ENCODE measurements around the gene CEP290. TPM values are rescaled to one million over a fixed set of nuclear protein-coding genes. Genes with fewer than 3 reads are reported as not detected.

CEP290 gene
- total RNA-seq, 1 donor from 2014 or later, result 27.5 TPM

DNA sequence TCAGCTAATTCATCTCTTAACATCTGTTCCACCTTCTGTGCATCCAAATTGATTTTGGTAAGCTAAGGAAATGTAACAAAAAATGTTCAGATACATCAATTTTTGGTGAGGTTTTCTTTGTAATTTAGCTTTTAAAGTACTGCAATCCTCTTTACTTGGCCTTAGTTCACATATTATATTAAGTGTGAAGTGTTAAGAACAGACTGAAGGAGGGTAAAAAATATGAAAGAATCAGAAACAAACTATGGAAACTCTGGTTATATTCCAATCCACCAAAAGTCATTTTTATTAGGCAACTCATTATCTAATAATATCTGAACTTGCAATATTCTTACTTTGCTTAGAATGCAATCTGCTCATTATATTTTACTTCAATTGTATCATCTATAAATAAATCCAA is 49.1 kb downstream of the CEP290 start:
- Mint-ChIP-seq H3K27me3 (ENCODE audit: low read depth) (no peaks in the 10 kb centered on the region), H3K9me3 (no peaks in the 10 kb centered on the region), H3K4me3 (no peak overlapping the region), H3K36me3 (ENCODE audit: low read depth) (peaks cover 8% of the 10 kb centered on the region), H3K27ac (ENCODE audit: unreplicated experiment) (no peak overlapping the region), H3K4me1 (no peaks in the 10 kb centered on the region)
- TF ChIP-seq, protein P1, sequence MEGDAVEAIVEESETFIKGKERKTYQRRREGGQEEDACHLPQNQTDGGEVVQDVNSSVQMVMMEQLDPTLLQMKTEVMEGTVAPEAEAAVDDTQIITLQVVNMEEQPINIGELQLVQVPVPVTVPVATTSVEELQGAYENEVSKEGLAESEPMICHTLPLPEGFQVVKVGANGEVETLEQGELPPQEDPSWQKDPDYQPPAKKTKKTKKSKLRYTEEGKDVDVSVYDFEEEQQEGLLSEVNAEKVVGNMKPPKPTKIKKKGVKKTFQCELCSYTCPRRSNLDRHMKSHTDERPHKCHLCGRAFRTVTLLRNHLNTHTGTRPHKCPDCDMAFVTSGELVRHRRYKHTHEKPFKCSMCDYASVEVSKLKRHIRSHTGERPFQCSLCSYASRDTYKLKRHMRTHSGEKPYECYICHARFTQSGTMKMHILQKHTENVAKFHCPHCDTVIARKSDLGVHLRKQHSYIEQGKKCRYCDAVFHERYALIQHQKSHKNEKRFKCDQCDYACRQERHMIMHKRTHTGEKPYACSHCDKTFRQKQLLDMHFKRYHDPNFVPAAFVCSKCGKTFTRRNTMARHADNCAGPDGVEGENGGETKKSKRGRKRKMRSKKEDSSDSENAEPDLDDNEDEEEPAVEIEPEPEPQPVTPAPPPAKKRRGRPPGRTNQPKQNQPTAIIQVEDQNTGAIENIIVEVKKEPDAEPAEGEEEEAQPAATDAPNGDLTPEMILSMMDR (conservative IDR thresholded peaks at IDR 0.05), result no peak
- no peak for DNase-seq (ENCODE audit: low read depth, low spot score)

DNA sequence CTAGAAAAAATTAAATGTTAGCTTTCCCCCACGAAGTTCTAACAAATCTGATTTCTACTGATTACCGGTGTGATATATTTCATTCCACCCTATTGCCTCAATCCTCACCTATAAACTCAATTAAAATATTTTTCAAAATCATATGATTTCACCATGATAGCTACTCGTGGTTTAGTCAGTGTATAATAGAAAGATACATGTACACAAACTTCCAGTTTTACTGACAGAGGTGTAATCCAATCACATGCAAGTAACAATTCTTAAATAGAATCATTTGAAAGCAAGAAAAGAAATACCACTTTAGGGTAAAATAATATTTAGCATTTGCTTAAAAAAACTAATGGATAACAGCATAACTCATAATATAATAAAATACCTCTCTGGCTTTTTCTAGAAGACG is 57.7 kb downstream of the CEP290 start:
- peaks cover 10% of the 10 kb centered on the region for H3K36me3 Mint-ChIP-seq (ENCODE audit: low read depth)
- no peaks in the 10 kb centered on the region for H3K9me3 Mint-ChIP-seq
- TF ChIP-seq, protein P1 (conservative IDR thresholded peaks at IDR 0.05), result no peak
- DNase-seq (ENCODE audit: low read depth, low spot score), result no peak
- H3K4me1 Mint-ChIP-seq, result no peaks in the 10 kb centered on the region
- no peaks in the 10 kb centered on the region for H3K27me3 Mint-ChIP-seq (ENCODE audit: low read depth)
- H3K27ac Mint-ChIP-seq (ENCODE audit: unreplicated experiment), result no peak overlapping the region
- H3K4me3 Mint-ChIP-seq, result no peak overlapping the region

DNA sequence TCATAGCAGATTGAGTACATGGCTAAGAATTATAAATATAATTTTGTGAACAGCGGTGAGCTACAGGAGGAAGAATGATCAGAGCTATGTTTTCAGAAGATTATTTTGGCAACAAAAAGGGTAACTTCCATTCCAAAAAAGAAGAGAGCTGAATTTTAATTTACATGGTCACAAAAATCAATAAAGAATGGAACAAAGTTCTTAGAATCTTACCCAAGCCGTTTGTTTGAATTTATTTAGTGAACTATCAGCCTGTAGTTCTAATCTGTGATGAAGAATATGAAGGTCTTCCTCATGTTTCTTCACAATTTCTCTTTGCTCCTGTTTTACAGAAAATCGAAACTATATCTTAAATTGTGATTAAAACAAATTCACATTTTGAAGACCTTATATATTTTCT is 58.3 kb downstream of the CEP290 start:
- no peak overlapping the region for H3K4me3 Mint-ChIP-seq
- H3K27ac Mint-ChIP-seq (ENCODE audit: unreplicated experiment), result no peak overlapping the region
- TF ChIP-seq, protein P1 (conservative IDR thresholded peaks at IDR 0.05), result no peak
- no peaks in the 10 kb centered on the region for H3K27me3 Mint-ChIP-seq (ENCODE audit: low read depth)
- H3K4me1 Mint-ChIP-seq, result no peaks in the 10 kb centered on the region
- DNase-seq (ENCODE audit: low read depth, low spot score), result no peak
- peaks cover 6% of the 10 kb centered on the region for H3K36me3 Mint-ChIP-seq (ENCODE audit: low read depth)
- H3K9me3 Mint-ChIP-seq, result no peaks in the 10 kb centered on the region

DNA sequence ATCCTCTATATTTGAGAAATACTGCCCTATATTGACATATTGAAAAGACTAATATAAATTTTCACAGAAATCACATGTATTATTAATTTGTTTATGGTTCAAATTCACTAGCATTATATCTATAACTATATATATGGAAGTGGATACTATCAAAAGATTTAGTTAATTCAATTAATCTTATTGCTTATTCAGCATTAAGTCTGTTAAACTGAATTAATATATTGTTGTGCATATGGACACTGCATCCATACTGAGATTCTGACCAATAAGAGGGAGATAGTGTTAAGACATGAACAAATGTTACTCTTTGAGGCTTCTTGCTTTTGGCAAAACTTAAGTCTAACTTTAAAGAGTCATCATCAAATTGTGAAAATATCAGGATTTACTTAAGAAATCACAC is 60.6 kb downstream of the CEP290 start:
- H3K27me3 Mint-ChIP-seq (ENCODE audit: low read depth), result no peaks in the 10 kb centered on the region
- TF ChIP-seq, protein P1 (conservative IDR thresholded peaks at IDR 0.05), result no peak
- no peak overlapping the region for H3K4me3 Mint-ChIP-seq
- no peaks in the 10 kb centered on the region for H3K36me3 Mint-ChIP-seq (ENCODE audit: low read depth)
- DNase-seq (ENCODE audit: low read depth, low spot score), result no peak
- H3K9me3 Mint-ChIP-seq, result no peaks in the 10 kb centered on the region
- no peak overlapping the region for H3K27ac Mint-ChIP-seq (ENCODE audit: unreplicated experiment)
- no peaks in the 10 kb centered on the region for H3K4me1 Mint-ChIP-seq

DNA sequence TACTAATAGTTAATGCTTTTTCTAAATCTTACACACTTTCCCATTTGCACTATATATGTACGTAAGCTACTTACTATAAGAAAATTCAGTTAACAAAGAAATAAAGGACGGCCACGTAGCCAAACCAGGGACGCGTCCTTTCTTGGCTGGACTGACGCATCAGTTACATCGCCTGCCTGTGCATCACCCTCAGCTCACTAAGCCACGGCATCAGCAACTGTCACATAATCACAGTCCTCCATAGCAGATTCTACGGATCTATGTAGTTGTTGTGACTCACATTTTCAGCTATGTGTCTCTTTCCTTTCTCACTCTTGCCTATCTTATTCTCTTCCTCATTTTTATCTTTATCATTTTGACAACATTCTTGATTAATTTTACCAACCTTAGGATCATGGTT is 74.6 kb downstream of the CEP290 start:
- no peak overlapping the region for H3K27ac Mint-ChIP-seq (ENCODE audit: unreplicated experiment)
- H3K9me3 Mint-ChIP-seq, result no peaks in the 10 kb centered on the region
- H3K4me3 Mint-ChIP-seq, result no peak overlapping the region
- DNase-seq (ENCODE audit: low read depth, low spot score), result no peak
- H3K36me3 Mint-ChIP-seq (ENCODE audit: low read depth), result peaks cover 16% of the 10 kb centered on the region
- H3K27me3 Mint-ChIP-seq (ENCODE audit: low read depth), result no peaks in the 10 kb centered on the region
- H3K4me1 Mint-ChIP-seq, result no peaks in the 10 kb centered on the region
- TF ChIP-seq, protein P1 (conservative IDR thresholded peaks at IDR 0.05), result no peak

DNA sequence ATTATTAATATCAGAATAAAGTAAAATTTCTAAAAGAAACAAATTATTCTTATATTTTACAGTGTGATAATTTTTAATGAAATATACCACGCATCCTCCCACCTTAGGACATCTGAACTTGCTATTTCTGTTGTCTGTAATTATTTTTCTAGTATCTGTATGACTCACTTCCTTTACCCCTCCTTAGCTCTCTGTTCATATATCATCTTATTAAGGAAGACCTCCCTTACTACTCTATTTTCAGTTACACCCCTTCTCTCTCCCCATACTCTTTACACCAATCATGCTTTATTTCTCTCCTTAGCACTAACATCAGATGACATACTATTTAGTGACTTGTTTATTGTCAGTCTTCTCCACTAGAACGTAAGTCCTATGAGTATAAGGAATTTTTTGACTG is 78.5 kb downstream of the CEP290 start:
- no peaks in the 10 kb centered on the region for H3K9me3 Mint-ChIP-seq
- TF ChIP-seq, protein P1 (conservative IDR thresholded peaks at IDR 0.05), result no peak
- no peaks in the 10 kb centered on the region for H3K27me3 Mint-ChIP-seq (ENCODE audit: low read depth)
- no peak for DNase-seq (ENCODE audit: low read depth, low spot score)
- no peak overlapping the region for H3K27ac Mint-ChIP-seq (ENCODE audit: unreplicated experiment)
- H3K4me1 Mint-ChIP-seq, result no peaks in the 10 kb centered on the region
- H3K36me3 Mint-ChIP-seq (ENCODE audit: low read depth), result peaks cover 11% of the 10 kb centered on the region
- H3K4me3 Mint-ChIP-seq, result no peak overlapping the region

Data from neural crest cell (in vitro differentiated cells).